Spinal cord (tissue), 10 donors: ENCODE measurements around the gene YIPF1. TPM values are rescaled to one million over a fixed set of nuclear protein-coding genes. Genes with fewer than 3 reads are reported as not detected.

Source experiments
- DNase-seq, 6 donors: peaks; one replicate each; pipeline versions ENCODE4 v3.0.0 to v3.0.0-alpha.2; 2013 to 2015; ENCODE audit warnings: low spot score in 6 of 6, low read depth in 4 of 6
- H3K27ac ChIP-seq: one replicate; pipeline ENCODE4 v1.5.1; 2013; ENCODE audit warnings: low read depth, low read length, control low read depth
- H3K27me3 ChIP-seq: one replicate; pipeline ENCODE4 v1.6.1; 2013; ENCODE audit warnings: low read length; ENCODE audit not compliant: control insufficient read depth, insufficient read depth
- H3K36me3 ChIP-seq: one replicate; pipeline ENCODE4 v1.6.1; 2013; ENCODE audit warnings: low read length; ENCODE audit not compliant: control insufficient read depth, insufficient read depth
- H3K4me1 ChIP-seq: one replicate; pipeline ENCODE4 v1.6.1; 2013; ENCODE audit warnings: low read length; ENCODE audit not compliant: control insufficient read depth, insufficient read depth
- H3K4me3 ChIP-seq: one replicate; pipeline ENCODE4 v1.5.1; 2013; ENCODE audit warnings: low read depth, low read length, control low read depth
- H3K9me3 ChIP-seq: one replicate; pipeline ENCODE4 v1.6.1; 2013; ENCODE audit warnings: low read length; ENCODE audit not compliant: control insufficient read depth, insufficient read depth
- WGBS: methylation state at CpG from one replicate; pipeline ENCODE4 v1.1.5; 2013; ENCODE audit warnings: missing lambda C conversion rate; ENCODE audit not compliant: insufficient coverage; 5-methylcytosine and 5-hydroxymethylcytosine counted together
- polyA plus RNA-seq, 2 donors: library from polyadenylated mRNA; unstranded; fragments of 120-200 nt; gene quantifications; one replicate each; pipeline ENCODE4 v1.2.1, GENCODE V29; 2013; ENCODE audit not compliant: insufficient read length in 2 of 2
- small RNA-seq: library from RNA; depleted of rRNA; stranded (forward); fragments of <200 nt; gene quantifications from one replicate; pipeline ENCODE3, GENCODE V24; 2014; ENCODE audit warnings: low replicate concordance
- total RNA-seq, 2 donors: library from RNA; depleted of rRNA in 1 of 2; stranded (reverse); fragments of 120-200 nt in 1 of 2; fragments of >200 nt in 1 of 2; gene quantifications; one replicate each; pipeline versions ENCODE4 v1.2.3 to v1.2.4, GENCODE V29; 2013 to 2014
- donor health status: healthy.

YIPF1 gene
- total and polyA plus RNA-seq, 4 donors, result 34.8 to 38.1 (median 37.5) TPM

DNA sequence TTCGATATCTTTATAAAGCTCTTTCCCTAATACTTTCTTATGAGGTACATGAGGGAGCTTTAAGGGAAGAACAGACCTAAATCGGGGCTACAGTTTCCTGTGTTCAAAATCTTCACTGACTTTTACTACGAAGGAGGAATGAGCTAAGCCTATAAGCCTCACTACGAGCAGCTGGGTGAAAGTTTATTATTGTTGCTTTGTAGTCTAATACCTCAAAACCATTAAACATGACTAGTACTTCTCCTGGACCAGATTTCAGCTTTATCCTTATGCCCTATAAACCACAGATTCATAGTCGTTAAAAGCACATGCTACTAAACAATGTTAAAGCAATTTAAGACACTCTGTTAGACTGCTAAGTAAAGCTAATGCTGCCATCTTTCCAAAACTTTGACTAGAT is 81.7 kb downstream of the YIPF1 start:
- Histone ChIP-seq H3K4me3 (no peak overlapping the region), H3K36me3 (peaks cover 12% of the 10 kb centered on the region), H3K9me3 (no peaks in the 10 kb centered on the region), H3K4me1 (no peaks in the 10 kb centered on the region), H3K27ac (no peak overlapping the region), H3K27me3 (no peaks in the 10 kb centered on the region)
- no CpG with 5 or more reads among the region's 5 CpGs for WGBS
- no peak for DNase-seq

DNA sequence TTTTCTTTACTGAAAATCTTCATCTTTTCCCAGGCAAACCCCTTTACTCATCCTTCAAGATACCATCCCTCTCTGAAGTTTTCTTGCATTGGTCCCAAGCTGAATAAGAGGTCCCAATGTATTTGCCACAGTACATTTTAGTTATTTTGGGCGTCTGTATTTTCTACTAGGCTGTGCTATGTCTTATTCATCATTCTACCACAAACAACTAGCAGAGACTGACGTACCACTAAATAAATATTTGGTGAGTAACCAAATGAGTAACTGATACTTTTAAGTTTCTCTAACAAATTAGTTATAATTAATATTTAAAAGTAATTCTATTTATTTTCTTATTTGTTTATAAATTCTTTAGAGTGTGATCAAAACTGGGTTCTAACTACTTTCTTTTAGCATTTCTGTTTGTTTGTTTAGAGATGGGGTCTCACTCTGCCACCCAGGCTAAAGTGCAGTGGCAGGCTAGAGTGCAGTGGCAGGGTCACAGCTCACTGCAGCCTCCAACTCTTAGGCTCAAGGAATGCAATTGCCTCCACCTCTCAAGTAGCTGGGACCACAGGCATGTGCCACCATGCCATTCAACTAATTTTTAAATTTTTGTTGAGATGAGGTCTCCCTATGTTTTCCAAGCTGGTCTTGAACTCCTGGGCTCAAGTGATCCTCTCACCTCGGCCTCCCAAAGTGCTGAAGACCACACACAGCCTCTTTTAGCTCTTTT is 84.6 kb downstream of the YIPF1 start:
- peaks cover 15% of the 10 kb centered on the region for H3K36me3 ChIP-seq
- H3K9me3 ChIP-seq, result no peaks in the 10 kb centered on the region
- no peak overlapping the region for H3K4me3 ChIP-seq
- H3K27me3 ChIP-seq, result no peaks in the 10 kb centered on the region
- no peak for DNase-seq
- no peak overlapping the region for H3K27ac ChIP-seq
- H3K4me1 ChIP-seq, result no peaks in the 10 kb centered on the region
- no CpG with 5 or more reads among the region's 3 CpGs for WGBS

DNA sequence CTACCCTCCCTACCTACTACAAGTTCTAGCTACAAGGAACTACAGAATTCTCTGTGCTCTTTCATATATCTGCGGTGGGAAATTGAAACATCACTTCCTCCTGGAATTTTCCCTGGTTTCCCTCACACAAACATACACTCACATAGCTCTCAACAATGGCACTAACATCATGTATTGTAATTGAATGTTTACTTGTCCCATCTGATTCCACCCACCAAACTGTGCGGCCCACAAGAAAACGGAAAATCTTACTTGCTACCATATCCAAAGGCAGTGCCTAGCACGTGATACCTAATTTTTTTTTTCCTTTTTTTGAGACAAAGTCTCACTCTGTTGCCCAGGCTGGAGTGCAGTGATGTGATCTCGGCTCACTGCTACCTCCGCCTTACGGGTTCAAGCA is 85.4 kb downstream of the YIPF1 start:
- no peaks in the 10 kb centered on the region for H3K4me1 ChIP-seq
- no peak overlapping the region for H3K27ac ChIP-seq
- 93% methylated on average over 3 of the region's 7 CpGs for WGBS
- peaks cover 15% of the 10 kb centered on the region for H3K36me3 ChIP-seq
- no peaks in the 10 kb centered on the region for H3K27me3 ChIP-seq
- no peaks in the 10 kb centered on the region for H3K9me3 ChIP-seq
- no peak overlapping the region for H3K4me3 ChIP-seq
- DNase-seq, result no peak

Small RNAs within 50 kb of the gene (small RNA-seq; reads per million reads assigned to genes)
- not detected for gene AL049745.1

Other genes with a start within 250 kb of the YIPF1 start
- gene GLIS1, start 150.6 kb downstream of the YIPF1 start, total RNA-seq, result under 1 TPM; 0.50 to 0.59 TPM
- 1 to 10 TPM; 2.1 to 3.8 TPM for gene GLIS1, start 150.6 kb downstream of the YIPF1 start, polyA plus RNA-seq
- gene NDC1, start 51.5 kb downstream of the YIPF1 start, total RNA-seq, result 10 to 100 TPM; 16.6 to 28.7 TPM
- 10 to 100 TPM; 15.3 to 17.6 TPM for gene NDC1, start 51.5 kb downstream of the YIPF1 start, polyA plus RNA-seq
- under 1 TPM in 1 of 2 donors, not detected in 1; 0.11 TPM for gene DIO1, start 4.4 kb upstream of the YIPF1 start, total RNA-seq
- gene DIO1, start 4.4 kb upstream of the YIPF1 start, polyA plus RNA-seq, result under 1 TPM in 1 of 2 donors, not detected in 1; 0.57 TPM
- gene IFT25, start 55.9 kb upstream of the YIPF1 start, total RNA-seq, result 10 to 100 TPM; 38.7 to 57.7 TPM
- gene IFT25, start 55.9 kb upstream of the YIPF1 start, polyA plus RNA-seq, result 10 to 100 TPM; 48.3 to 54.8 TPM
- gene LRRC42, start 56.6 kb upstream of the YIPF1 start, total RNA-seq, result 10 to 100 TPM; 19.5 to 38.2 TPM
- 10 to 100 TPM; 26.6 to 26.9 TPM for gene LRRC42, start 56.6 kb upstream of the YIPF1 start, polyA plus RNA-seq
- not detected for gene LDLRAD1, start 128.4 kb upstream of the YIPF1 start, total RNA-seq
- not detected for gene LDLRAD1, start 128.4 kb upstream of the YIPF1 start, polyA plus RNA-seq
- gene TMEM59, start 163.4 kb upstream of the YIPF1 start, total RNA-seq, result 100 to 1,000 TPM; 290 to 455 TPM
- 100 to 1,000 TPM; 242 to 254 TPM for gene TMEM59, start 163.4 kb upstream of the YIPF1 start, polyA plus RNA-seq
- gene TCEANC2, start 163.8 kb upstream of the YIPF1 start, total RNA-seq, result 1 to 10 TPM; 6.0 to 9.3 TPM
- 1 to 10 TPM; 7.3 to 7.4 TPM for gene TCEANC2, start 163.8 kb upstream of the YIPF1 start, polyA plus RNA-seq